Esophagus squamous epithelium (tissue), 5 donors: ENCODE data around the gene HOXD13. TPM values are rescaled to one million over a fixed set of nuclear protein-coding genes. Genes with fewer than 3 reads are reported as not detected.

Experiments used
- DNase-seq: peaks from one replicate; lab custom pipeline; 2025; lab: John Stamatoyannopoulos, UW
- H3K27ac ChIP-seq, 4 donors: fragments of 200-600 bp; sonication (generic); one replicate each; pipeline ENCODE4 v1.5.1; 2016 to 2019; ENCODE audit warnings: mild to moderate bottlenecking in 1 of 4
- H3K27me3 ChIP-seq, 4 donors: fragments of 200-600 bp; sonication (generic); 1 replicate in 3 of 4; 2 replicates in 1 of 4; pipeline versions ENCODE4 v1.5.1 to v1.6.0; 2017 to 2021; ENCODE audit warnings: antibody characterized with exemption in 1 of 4
- H3K36me3 ChIP-seq, 3 donors: fragments of 200-600 bp; sonication (generic); one replicate each; pipeline ENCODE4 v1.5.1; 2016 to 2019
- H3K4me1 ChIP-seq, 3 donors: fragments of 200-600 bp; sonication (generic); one replicate each; pipeline ENCODE4 v1.5.1; 2017 to 2019
- H3K4me3 ChIP-seq, 4 donors: fragments of 200-600 bp; sonication (generic); 1 replicate in 3 of 4; 2 replicates in 1 of 4; pipeline ENCODE4 v1.5.1; 2016 to 2019; ENCODE audit warnings: mild to moderate bottlenecking in 2 of 4, moderate library complexity in 1 of 4
- H3K9me3 ChIP-seq, 3 donors: fragments of 200-600 bp; sonication (generic); one replicate each; pipeline ENCODE4 v1.5.1; 2016 to 2019
- CTCF ChIP-seq, 6 experiments: fragments of 450-650 bp in 4 of 6; fragments of 200-600 bp in 2 of 6; sonication (generic) in 2 of 6; IDR thresholded peaks; one replicate each; pipeline ENCODE4 v1.5.1; 2016 to 2019; ENCODE audit warnings: antibody characterized with exemption in 6 of 6, mild to moderate bottlenecking in 4 of 6, moderate library complexity in 4 of 6
- POLR2A ChIP-seq, 4 donors: fragments of 450-650 bp; IDR thresholded peaks; one replicate each; pipeline ENCODE4 v1.6.1; 2017; ENCODE audit warnings: antibody characterized with exemption in 4 of 4, mild to moderate bottlenecking in 4 of 4, moderate library complexity in 3 of 4
- WGBS, 2 donors: methylation state at CpG; one replicate each; pipeline ENCODE4 v1.1.5; 2018; 5-methylcytosine and 5-hydroxymethylcytosine counted together
- intact Hi-C: fragments of 100-400 bp; cut with DNase I; formaldehyde crosslinking; loops from one replicate; pipeline ENCODE4 v1.15.0; 2022
- total RNA-seq, 4 donors: library from RNA; depleted of rRNA; stranded (reverse); fragments of >200 nt; gene quantifications; one replicate each; pipeline ENCODE4 v1.1.0, GENCODE V29; 2016
- donor health status: DM: yes; HTN: yes; CAD: no.

Gene HOXD13
- total RNA-seq, result not detected

- Histone ChIP-seq H3K9me3 (no peaks in the 10 kb centered on the region), H3K27ac (no peak within 1 kb of the TSS), H3K4me1 (peaks cover 24 to 49% (median 25%) of the 10 kb centered on the region in 3 donors), H3K36me3 (no peaks in the 10 kb centered on the region), H3K27me3 (peaks cover 39 to 100% (median 80%) of the 10 kb centered on the region in 4 donors), H3K4me3 (peak within 1 kb of the TSS; percentile 15 to 60 (median 32))
- DNase-seq, result no peak
- intact Hi-C loops, result loop anchor here (10.0 kb wide), 1 partner anchor 408 kb away; no protein-coding TSS in a partner anchor
- WGBS, 2 donors, result 1 to 37% methylated on average over 15 to 26 of the region's 95 CpGs
- no peak for TF ChIP-seq POLR2A (IDR thresholded peaks at IDR 0.05)
- TF ChIP-seq CTCF (IDR thresholded peaks at IDR 0.05), result no peak
Observed at GRCh38 chr2:176092270-176093144, at the start of gene HOXD13. TSS of gene HOXD13 (plus strand) at chr2:176092721. CDS start at chr2:176092891, 170 bp downstream.

- intact Hi-C loops, result no loop called here
- Histone ChIP-seq H3K4me3 (no peak overlapping the region), H3K27ac (no peak overlapping the region), H3K36me3 (no peaks in the 10 kb centered on the region), H3K27me3 (peaks cover 0 to 55% (median 2%) of the 10 kb centered on the region in 4 donors), H3K4me1 (no peaks in the 10 kb centered on the region), H3K9me3 (no peaks in the 10 kb centered on the region)
- 4 to 25% methylated on average over 1 of the region's 1 CpG for WGBS, 2 donors
- DNase-seq, result no peak
- no peak for TF ChIP-seq POLR2A (IDR thresholded peaks at IDR 0.05)
- no peak for TF ChIP-seq CTCF (IDR thresholded peaks at IDR 0.05)
Observed at GRCh38 chr2:176056406-176056805, 36.1 kb upstream of the HOXD13 start.

GRCh38 chr2:176063958-176064357, 28.6 kb upstream of the HOXD13 start:
- H3K27me3 ChIP-seq, result peaks cover 0 to 99% (median 21%) of the 10 kb centered on the region in 4 donors
- WGBS, 2 donors, result 20 to 23% methylated on average over 2 of the region's 2 CpGs
- no peak overlapping the region for H3K4me3 ChIP-seq
- H3K4me1 ChIP-seq, result peaks cover 12 to 23% (median 15%) of the 10 kb centered on the region in 3 donors
- TF ChIP-seq CTCF (IDR thresholded peaks at IDR 0.05) (no peak), POLR2A (IDR thresholded peaks at IDR 0.05) (no peak)
- H3K27ac ChIP-seq, result no peak overlapping the region
- no peaks in the 10 kb centered on the region for H3K9me3 ChIP-seq
- no peak for DNase-seq
- intact Hi-C loops, result no loop called here
- no peaks in the 10 kb centered on the region for H3K36me3 ChIP-seq

GRCh38 chr2:176066645-176067588, 25.6 kb upstream of the HOXD13 start:
- Histone ChIP-seq H3K9me3 (no peaks in the 10 kb centered on the region), H3K36me3 (no peaks in the 10 kb centered on the region), H3K27ac (no peak overlapping the region), H3K4me3 (peak overlapping the region; percentile 4 to 56 (median 26)), H3K4me1 (peaks cover 12 to 28% (median 15%) of the 10 kb centered on the region in 3 donors), H3K27me3 (peaks cover 0 to 100% (median 35%) of the 10 kb centered on the region in 4 donors)
- intact Hi-C loops, result no loop called here
- WGBS, 2 donors, result 14 to 22% methylated on average over 8 to 21 of the region's 56 CpGs
- TF ChIP-seq CTCF (IDR thresholded peaks at IDR 0.05) (no peak), POLR2A (IDR thresholded peaks at IDR 0.05) (no peak)
- no peak for DNase-seq
